ENCODE data around the gene TNNI3.

Gene TNNI3

GRCh38 chr19:55145232-55145631 lies 12.3 kb downstream of the TNNI3 start:
- Histone ChIP-seq H2AFZ (ENCODE audit: low read depth) (no peak overlapping the region), H3K36me3 (ENCODE audit: insufficient read depth) (no peaks in the 10 kb centered on the region), H3K4me1 (ENCODE audit: low read depth, poor library complexity, severe bottlenecking) (peaks cover 4% of the 10 kb centered on the region), H3K27ac (no peak overlapping the region), H3K4me3 (IDR thresholded peaks at IDR 0.05; ENCODE audit: insufficient read depth, low read depth, low read length) (no peak overlapping the region), H3K27me3 (ENCODE audit: insufficient read depth, low read depth) (peaks cover 82% of the 10 kb centered on the region), H3K9ac (no peak overlapping the region), H3K4me2 (no peak overlapping the region), H4K20me1 (ENCODE audit: insufficient read depth) (no peaks in the 10 kb centered on the region), H3K79me2 (ENCODE audit: insufficient read depth, low read depth) (no peaks in the 10 kb centered on the region)
- TF ChIP-seq CTCF (conservative IDR thresholded peaks at IDR 0.05; ENCODE audit: low read depth, low read length), result no peak

- Histone ChIP-seq H3K36me3 (ENCODE audit: insufficient read depth) (no peaks in the 10 kb centered on the region), H3K79me2 (ENCODE audit: insufficient read depth, low read depth) (no peaks in the 10 kb centered on the region), H2AFZ (ENCODE audit: low read depth) (no peak overlapping the region), H4K20me1 (ENCODE audit: insufficient read depth) (no peaks in the 10 kb centered on the region), H3K4me2 (no peak overlapping the region), H3K27me3 (ENCODE audit: insufficient read depth, low read depth) (peaks cover 83% of the 10 kb centered on the region), H3K9ac (no peak overlapping the region), H3K4me1 (ENCODE audit: low read depth, poor library complexity, severe bottlenecking) (peaks cover 4% of the 10 kb centered on the region), H3K27ac (no peak overlapping the region), H3K4me3 (IDR thresholded peaks at IDR 0.05; ENCODE audit: insufficient read depth, low read depth, low read length) (no peak overlapping the region)
- no peak for TF ChIP-seq CTCF (conservative IDR thresholded peaks at IDR 0.05; ENCODE audit: low read depth, low read length)
These were observed 15.8 kb downstream of the TNNI3 start for GRCh38 chr19:55141696-55142095.

GRCh38 chr19:55137915-55138314 lies 19.6 kb downstream of the TNNI3 start:
- no peak overlapping the region for H3K27ac ChIP-seq
- H2AFZ ChIP-seq (ENCODE audit: low read depth), result no peak overlapping the region
- no peak for TF ChIP-seq CTCF (conservative IDR thresholded peaks at IDR 0.05; ENCODE audit: low read depth, low read length)
- H3K36me3 ChIP-seq (ENCODE audit: insufficient read depth), result no peaks in the 10 kb centered on the region
- no peak overlapping the region for H3K4me3 ChIP-seq (IDR thresholded peaks at IDR 0.05; ENCODE audit: insufficient read depth, low read depth, low read length)
- H4K20me1 ChIP-seq (ENCODE audit: insufficient read depth), result no peaks in the 10 kb centered on the region
- H3K79me2 ChIP-seq (ENCODE audit: insufficient read depth, low read depth), result no peaks in the 10 kb centered on the region
- H3K9ac ChIP-seq, result no peak overlapping the region
- H3K4me1 ChIP-seq (ENCODE audit: low read depth, poor library complexity, severe bottlenecking), result peaks cover 4% of the 10 kb centered on the region
- H3K4me2 ChIP-seq, result no peak overlapping the region
- peaks cover 87% of the 10 kb centered on the region for H3K27me3 ChIP-seq (ENCODE audit: insufficient read depth, low read depth)

GRCh38 chr19:55136399-55137102 lies 21.0 kb downstream of the TNNI3 start:
- no peak overlapping the region for H3K4me2 ChIP-seq

More at GRCh38 chr19:55136399-55137102, 21.0 kb downstream of the TNNI3 start:
- Histone ChIP-seq H3K4me3 (IDR thresholded peaks at IDR 0.05; ENCODE audit: insufficient read depth, low read depth, low read length) (no peak overlapping the region), H3K27me3 (ENCODE audit: insufficient read depth, low read depth) (peaks cover 87% of the 10 kb centered on the region), H4K20me1 (ENCODE audit: insufficient read depth) (no peaks in the 10 kb centered on the region), H3K27ac (no peak overlapping the region), H3K36me3 (ENCODE audit: insufficient read depth) (no peaks in the 10 kb centered on the region), H3K4me1 (ENCODE audit: low read depth, poor library complexity, severe bottlenecking) (peaks cover 2% of the 10 kb centered on the region), H3K9ac (no peak overlapping the region), H2AFZ (ENCODE audit: low read depth) (no peak overlapping the region), H3K79me2 (ENCODE audit: insufficient read depth, low read depth) (no peaks in the 10 kb centered on the region)
- TF ChIP-seq CTCF (conservative IDR thresholded peaks at IDR 0.05; ENCODE audit: low read depth, low read length), result no peak
